ENCODE measurements around the gene EVL. TPM values are rescaled to one million over a fixed set of nuclear protein-coding genes. Genes with fewer than 3 reads are reported as not detected.

EVL gene
- total and polyA plus RNA-seq, 2 donors from 2014 or later = 54.8 to 84.1 TPM

- no peak for TF ChIP-seq CTCF (IDR thresholded peaks at IDR 0.05; ENCODE audit: borderline replicate concordance, extremely low read depth, insufficient read depth)
- no peak for DNase-seq
- H3K9me3 ChIP-seq (ENCODE audit: control insufficient read depth in 2 of 3, insufficient read depth in 1 of 3, low read length in 3 of 3) = no peaks in the 10 kb centered on the region
- H3K27me3 ChIP-seq (ENCODE audit: control insufficient read depth, insufficient read depth, low read length) = no peaks in the 10 kb centered on the region
- peaks cover 0 to 6% (median 3%) of the 10 kb centered on the region in 3 donors for H3K36me3 ChIP-seq (ENCODE audit: control insufficient read depth in 2 of 3, insufficient read depth in 3 of 3, low read length in 3 of 3)
- FAIRE-seq = no peak
- no peak overlapping the region for H3K4me3 ChIP-seq (ENCODE audit: low read length in 3 of 3)
- peaks cover 0 to 6% (median 0%) of the 10 kb centered on the region in 3 donors for H3K4me1 ChIP-seq (ENCODE audit: control insufficient read depth in 2 of 3, insufficient read depth in 2 of 3, low read depth in 1 of 3, low read length in 3 of 3)
- H3K9ac ChIP-seq (ENCODE audit: low read length in 3 of 3) = no peak overlapping the region
- intact Hi-C loops (cut with DNase I) = no loop called here
- no peak overlapping the region for H3K27ac ChIP-seq (ENCODE audit: low read depth in 2 of 2, low read length in 2 of 2)
Observed at GRCh38 chr14:100081997-100082625, 16.9 kb downstream of the EVL start.

- Histone ChIP-seq H3K4me3 (ENCODE audit: low read length in 3 of 3) (no peak overlapping the region), H3K9ac (ENCODE audit: low read length in 3 of 3) (no peak overlapping the region), H3K4me1 (ENCODE audit: control insufficient read depth in 2 of 3, insufficient read depth in 2 of 3, low read depth in 1 of 3, low read length in 3 of 3) (peaks cover 0 to 6% (median 0%) of the 10 kb centered on the region in 3 donors), H3K27me3 (ENCODE audit: control insufficient read depth, insufficient read depth, low read length) (no peaks in the 10 kb centered on the region), H3K9me3 (ENCODE audit: control insufficient read depth in 2 of 3, insufficient read depth in 1 of 3, low read length in 3 of 3) (no peaks in the 10 kb centered on the region), H3K27ac (ENCODE audit: low read depth in 2 of 2, low read length in 2 of 2) (no peak overlapping the region), H3K36me3 (ENCODE audit: control insufficient read depth in 2 of 3, insufficient read depth in 3 of 3, low read length in 3 of 3) (peaks cover 0 to 6% (median 3%) of the 10 kb centered on the region in 3 donors)
- intact Hi-C loops (cut with DNase I) = no loop called here
- DNase-seq (no peak), FAIRE-seq (no peak)
- no peak for TF ChIP-seq CTCF (IDR thresholded peaks at IDR 0.05; ENCODE audit: borderline replicate concordance, extremely low read depth, insufficient read depth)
Observed at GRCh38 chr14:100082723-100083122, 17.5 kb downstream of the EVL start.

- no peak for TF ChIP-seq CTCF (IDR thresholded peaks at IDR 0.05; ENCODE audit: borderline replicate concordance, extremely low read depth, insufficient read depth)
- H3K4me1 ChIP-seq (ENCODE audit: control insufficient read depth in 2 of 3, insufficient read depth in 2 of 3, low read depth in 1 of 3, low read length in 3 of 3) = peaks cover 0 to 6% (median 0%) of the 10 kb centered on the region in 3 donors
- no peaks in the 10 kb centered on the region for H3K27me3 ChIP-seq (ENCODE audit: control insufficient read depth, insufficient read depth, low read length)
- H3K4me3 ChIP-seq (ENCODE audit: low read length in 3 of 3) = no peak overlapping the region
- DNase-seq (no peak), FAIRE-seq (no peak)
- no peak overlapping the region for H3K9ac ChIP-seq (ENCODE audit: low read length in 3 of 3)
- no peak overlapping the region for H3K27ac ChIP-seq (ENCODE audit: low read depth in 2 of 2, low read length in 2 of 2)
- intact Hi-C loops (cut with DNase I) = no loop called here
- no peaks in the 10 kb centered on the region for H3K9me3 ChIP-seq (ENCODE audit: control insufficient read depth in 2 of 3, insufficient read depth in 1 of 3, low read length in 3 of 3)
- peaks cover 0 to 6% (median 4%) of the 10 kb centered on the region in 3 donors for H3K36me3 ChIP-seq (ENCODE audit: control insufficient read depth in 2 of 3, insufficient read depth in 3 of 3, low read length in 3 of 3)
Observed at GRCh38 chr14:100083706-100084105, 18.5 kb downstream of the EVL start.
